ENCODE results near the gene RBM26. TPM values are rescaled to one million over a fixed set of nuclear protein-coding genes. Genes with fewer than 3 reads are reported as not detected.

The RBM26 gene
- total RNA-seq, 1 donor from 2014 or later, result 24.0 TPM

GRCh38 chr13:79369226-79369625 lies 36.8 kb downstream of the RBM26 start:
- DNase-seq (ENCODE audit: low read depth), result no peak
- TF ChIP-seq, protein P1, sequence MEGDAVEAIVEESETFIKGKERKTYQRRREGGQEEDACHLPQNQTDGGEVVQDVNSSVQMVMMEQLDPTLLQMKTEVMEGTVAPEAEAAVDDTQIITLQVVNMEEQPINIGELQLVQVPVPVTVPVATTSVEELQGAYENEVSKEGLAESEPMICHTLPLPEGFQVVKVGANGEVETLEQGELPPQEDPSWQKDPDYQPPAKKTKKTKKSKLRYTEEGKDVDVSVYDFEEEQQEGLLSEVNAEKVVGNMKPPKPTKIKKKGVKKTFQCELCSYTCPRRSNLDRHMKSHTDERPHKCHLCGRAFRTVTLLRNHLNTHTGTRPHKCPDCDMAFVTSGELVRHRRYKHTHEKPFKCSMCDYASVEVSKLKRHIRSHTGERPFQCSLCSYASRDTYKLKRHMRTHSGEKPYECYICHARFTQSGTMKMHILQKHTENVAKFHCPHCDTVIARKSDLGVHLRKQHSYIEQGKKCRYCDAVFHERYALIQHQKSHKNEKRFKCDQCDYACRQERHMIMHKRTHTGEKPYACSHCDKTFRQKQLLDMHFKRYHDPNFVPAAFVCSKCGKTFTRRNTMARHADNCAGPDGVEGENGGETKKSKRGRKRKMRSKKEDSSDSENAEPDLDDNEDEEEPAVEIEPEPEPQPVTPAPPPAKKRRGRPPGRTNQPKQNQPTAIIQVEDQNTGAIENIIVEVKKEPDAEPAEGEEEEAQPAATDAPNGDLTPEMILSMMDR (conservative IDR thresholded peaks at IDR 0.05; ENCODE audit: low read depth, low read length), result no peak
- H3K4me3 ChIP-seq (ENCODE audit: low read depth, low read length), result no peak overlapping the region

GRCh38 chr13:79365981-79366380 lies 40.1 kb downstream of the RBM26 start:
- H3K4me3 ChIP-seq (ENCODE audit: low read depth, low read length), result no peak overlapping the region
- TF ChIP-seq, protein P1 (conservative IDR thresholded peaks at IDR 0.05; ENCODE audit: low read depth, low read length), result no peak
- no peak for DNase-seq (ENCODE audit: low read depth)

- DNase-seq (ENCODE audit: low read depth), result no peak
- no peak overlapping the region for H3K4me3 ChIP-seq (ENCODE audit: low read depth, low read length)
- TF ChIP-seq, protein P1 (conservative IDR thresholded peaks at IDR 0.05; ENCODE audit: low read depth, low read length), result no peak
Measured at GRCh38 chr13:79361299-79361698, 44.8 kb downstream of the RBM26 start.

DNA sequence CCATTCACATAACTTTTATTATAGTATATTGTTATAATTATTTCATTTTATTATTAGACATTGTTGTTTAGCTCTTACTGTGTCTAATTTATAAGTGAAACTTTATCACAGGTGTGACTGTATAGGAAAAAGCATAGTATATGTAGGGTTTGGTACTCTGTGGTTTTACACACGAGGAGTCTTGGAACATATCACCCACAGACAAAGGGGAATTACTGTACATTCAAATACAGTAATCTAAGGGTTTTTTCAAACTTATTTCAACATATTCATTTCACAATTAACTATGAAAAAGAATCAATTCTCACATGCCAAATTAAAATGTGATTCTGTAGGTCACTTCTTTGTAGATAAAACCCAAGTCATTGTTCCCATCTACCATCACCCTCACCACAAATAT lies 46.0 kb downstream of the RBM26 start:
- no peak for DNase-seq (ENCODE audit: low read depth)
- no peak overlapping the region for H3K4me3 ChIP-seq (ENCODE audit: low read depth, low read length)
- TF ChIP-seq, protein P1 (conservative IDR thresholded peaks at IDR 0.05; ENCODE audit: low read depth, low read length), result no peak

- TF ChIP-seq, protein P1 (conservative IDR thresholded peaks at IDR 0.05; ENCODE audit: low read depth, low read length), result no peak
- no peak overlapping the region for H3K4me3 ChIP-seq (ENCODE audit: low read depth, low read length)
- no peak for DNase-seq (ENCODE audit: low read depth)
Measured at GRCh38 chr13:79359064-79359463, 47.0 kb downstream of the RBM26 start.

DNA sequence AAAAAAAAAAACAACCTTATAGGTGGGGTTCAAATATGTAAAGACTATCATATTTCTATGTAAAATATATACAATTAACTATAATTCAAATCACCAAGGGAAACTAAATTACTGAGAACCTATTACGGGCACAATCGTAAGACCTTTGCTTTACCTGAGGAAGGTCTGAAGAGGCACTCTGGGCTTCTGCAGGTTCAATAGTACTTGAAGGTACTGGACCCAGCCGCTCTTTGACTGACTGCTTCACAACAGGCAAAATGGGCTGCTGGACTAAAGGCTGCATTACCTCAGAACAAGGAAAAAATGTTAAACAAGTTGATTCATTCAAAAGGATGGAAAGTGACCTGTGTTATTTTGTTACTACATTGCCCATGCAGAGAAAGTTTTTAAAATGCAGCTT lies 51.8 kb downstream of the RBM26 start:
- H3K4me3 ChIP-seq (ENCODE audit: low read depth, low read length), result no peak overlapping the region
- TF ChIP-seq, protein P1 (conservative IDR thresholded peaks at IDR 0.05; ENCODE audit: low read depth, low read length), result no peak
- DNase-seq (ENCODE audit: low read depth), result no peak

DNA sequence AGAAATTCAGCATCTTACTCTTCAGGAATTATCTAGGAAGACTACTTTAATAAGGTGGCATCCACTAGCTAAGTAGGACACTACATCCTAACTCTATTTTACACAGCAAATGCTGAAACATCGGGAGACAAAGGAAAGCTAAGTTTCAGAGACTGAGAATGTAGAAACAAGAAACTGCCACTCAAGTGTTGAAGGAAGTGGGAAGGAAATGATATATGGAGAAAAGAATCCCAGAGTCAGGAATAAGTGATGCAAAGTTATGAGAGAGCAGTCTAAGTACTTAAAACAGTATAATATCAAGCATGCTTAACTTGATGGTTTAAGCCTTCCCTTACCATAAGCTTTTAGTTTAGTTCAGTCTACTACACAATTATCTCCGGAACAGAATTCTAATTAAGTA lies 52.4 kb downstream of the RBM26 start:
- DNase-seq (ENCODE audit: low read depth), result no peak
- TF ChIP-seq, protein P1 (conservative IDR thresholded peaks at IDR 0.05; ENCODE audit: low read depth, low read length), result no peak
- H3K4me3 ChIP-seq (ENCODE audit: low read depth, low read length), result no peak overlapping the region
